Lower lobe of right lung (tissue), 2 donors: Measurements from ENCODE around the gene HLA-G. TPM values are rescaled to one million over a fixed set of nuclear protein-coding genes. Genes with fewer than 3 reads are reported as not detected.
A peak's percentile ranks its signal among the peaks of the same experiment; 100 is the strongest.

ENCODE experiments used
- ATAC-seq, 2 donors: fragments of 200-7000 bp; cut with Tn5 transposase; one replicate each; pipeline ENCODE4 v1.9.1; 2020 to 2022; ENCODE audit warnings: mild to moderate bottlenecking in 2 of 2, moderate library complexity in 2 of 2
- DNase-seq: peaks from one replicate; pipeline ENCODE4 v3.0.0-alpha.2; 2020
- H3K27ac ChIP-seq: fragments of 200-600 bp; one replicate; pipeline ENCODE4 v1.8.0; 2022
- H3K27me3 ChIP-seq: fragments of 200-600 bp; one replicate; pipeline ENCODE4 v1.8.0; 2022; ENCODE audit warnings: low read depth
- H3K36me3 ChIP-seq: fragments of 200-600 bp; one replicate; pipeline ENCODE4 v1.8.0; 2022; ENCODE audit warnings: mild to moderate bottlenecking
- H3K4me1 ChIP-seq: fragments of 200-600 bp; one replicate; pipeline ENCODE4 v1.8.0; 2022
- H3K4me3 ChIP-seq: fragments of 200-600 bp; one replicate; pipeline ENCODE4 v1.8.0; 2022; ENCODE audit warnings: mild to moderate bottlenecking
- H3K9me3 ChIP-seq: fragments of 200-600 bp; one replicate; pipeline ENCODE4 v1.8.0; 2022
- intact Hi-C: fragments of 100-400 bp; cut with DNase I; formaldehyde crosslinking; loops from one replicate; pipeline ENCODE4 v1.11.0; 2022
- total RNA-seq: library from RNA; stranded (reverse); fragmentation: NEBNext Ultra II Directional; extraction: Animal tissue kit (Norgen Biotek cat#: 25700); gene quantifications from one replicate; pipeline ENCODE4 v1.2.1, GENCODE V29; 2021
- TF ChIP-seq, protein P1 (sequence below): fragments of 200-600 bp; IDR thresholded peaks from one replicate; pipeline ENCODE4 v1.8.0; 2022; ENCODE audit warnings: antibody characterized with exemption, mild to moderate bottlenecking
- donor health status: DM: no; HTN: yes; CAD: no; lungs with severe emphysema.

HLA-G gene
- total RNA-seq, 1 donor from 2014 or later, result 1.8 TPM

DNA sequence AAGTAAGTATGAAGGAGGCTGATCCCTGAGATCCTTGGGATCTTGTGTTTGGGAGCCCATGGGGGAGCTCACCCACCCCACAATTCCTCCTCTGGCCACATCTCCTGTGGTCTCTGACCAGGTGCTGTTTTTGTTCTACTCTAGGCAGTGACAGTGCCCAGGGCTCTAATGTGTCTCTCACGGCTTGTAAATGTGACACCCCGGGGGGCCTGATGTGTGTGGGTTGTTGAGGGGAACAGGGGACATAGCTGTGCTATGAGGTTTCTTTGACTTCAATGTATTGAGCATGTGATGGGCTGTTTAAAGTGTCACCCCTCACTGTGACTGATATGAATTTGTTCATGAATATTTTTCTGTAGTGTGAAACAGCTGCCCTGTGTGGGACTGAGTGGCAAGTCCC is 2.8 kb downstream of the HLA-G start:
- TF ChIP-seq, protein P1, sequence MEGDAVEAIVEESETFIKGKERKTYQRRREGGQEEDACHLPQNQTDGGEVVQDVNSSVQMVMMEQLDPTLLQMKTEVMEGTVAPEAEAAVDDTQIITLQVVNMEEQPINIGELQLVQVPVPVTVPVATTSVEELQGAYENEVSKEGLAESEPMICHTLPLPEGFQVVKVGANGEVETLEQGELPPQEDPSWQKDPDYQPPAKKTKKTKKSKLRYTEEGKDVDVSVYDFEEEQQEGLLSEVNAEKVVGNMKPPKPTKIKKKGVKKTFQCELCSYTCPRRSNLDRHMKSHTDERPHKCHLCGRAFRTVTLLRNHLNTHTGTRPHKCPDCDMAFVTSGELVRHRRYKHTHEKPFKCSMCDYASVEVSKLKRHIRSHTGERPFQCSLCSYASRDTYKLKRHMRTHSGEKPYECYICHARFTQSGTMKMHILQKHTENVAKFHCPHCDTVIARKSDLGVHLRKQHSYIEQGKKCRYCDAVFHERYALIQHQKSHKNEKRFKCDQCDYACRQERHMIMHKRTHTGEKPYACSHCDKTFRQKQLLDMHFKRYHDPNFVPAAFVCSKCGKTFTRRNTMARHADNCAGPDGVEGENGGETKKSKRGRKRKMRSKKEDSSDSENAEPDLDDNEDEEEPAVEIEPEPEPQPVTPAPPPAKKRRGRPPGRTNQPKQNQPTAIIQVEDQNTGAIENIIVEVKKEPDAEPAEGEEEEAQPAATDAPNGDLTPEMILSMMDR, result no peak
- no peaks in the 10 kb centered on the region for H3K9me3 ChIP-seq
- peaks cover 63% of the 10 kb centered on the region for H3K27me3 ChIP-seq
- H3K4me1 ChIP-seq, result peaks cover 11% of the 10 kb centered on the region
- DNase-seq (no peak), ATAC-seq (no peak)
- H3K4me3 ChIP-seq, result no peak overlapping the region
- H3K36me3 ChIP-seq, result no peaks in the 10 kb centered on the region
- intact Hi-C loops, result no loop called here
- no peak overlapping the region for H3K27ac ChIP-seq

DNA sequence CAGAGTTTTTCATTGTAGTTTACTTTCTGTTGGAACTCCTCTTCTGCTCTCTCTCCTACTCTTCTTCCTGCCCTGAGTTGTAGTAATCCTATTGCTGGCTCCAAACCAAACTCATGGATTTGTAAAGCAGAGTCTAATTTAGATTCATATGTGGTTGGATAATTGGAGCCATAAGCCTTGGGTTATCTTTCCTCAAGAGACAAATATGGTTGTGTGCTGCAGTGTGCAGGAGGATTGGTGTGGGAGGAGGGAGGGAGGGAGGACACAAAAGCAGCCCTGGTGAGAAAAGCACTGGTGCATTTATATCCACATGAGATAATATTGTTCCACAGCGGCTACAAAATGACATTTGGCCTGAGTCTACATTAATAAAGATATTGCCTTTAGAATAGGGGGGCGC is 4.2 kb downstream of the HLA-G start:
- H3K4me1 ChIP-seq, result peaks cover 11% of the 10 kb centered on the region
- peaks cover 68% of the 10 kb centered on the region for H3K27me3 ChIP-seq
- H3K9me3 ChIP-seq, result no peaks in the 10 kb centered on the region
- intact Hi-C loops, result no loop called here
- H3K27ac ChIP-seq, result no peak overlapping the region
- DNase-seq, result no peak
- no peak overlapping the region for H3K4me3 ChIP-seq
- H3K36me3 ChIP-seq, result no peaks in the 10 kb centered on the region
- TF ChIP-seq, protein P1, result no peak
- ATAC-seq, result no peak

- DNase-seq, result no peak
- no peak overlapping the region for H3K27ac ChIP-seq
- peak; percentile 70 to 81 for ATAC-seq
- no peak overlapping the region for H3K4me3 ChIP-seq
- no peaks in the 10 kb centered on the region for H3K4me1 ChIP-seq
- intact Hi-C loops, result no loop called here
- H3K9me3 ChIP-seq, result no peaks in the 10 kb centered on the region
- peaks cover 51% of the 10 kb centered on the region for H3K27me3 ChIP-seq
- no peaks in the 10 kb centered on the region for H3K36me3 ChIP-seq
- TF ChIP-seq, protein P1, result peak; percentile 95
Measured at GRCh38 chr6:29834564-29835436, 7.2 kb downstream of the HLA-G start.

- H3K9me3 ChIP-seq, result peaks cover 6% of the 10 kb centered on the region
- ATAC-seq (no peak), DNase-seq (no peak)
- TF ChIP-seq, protein P1, result no peak
- intact Hi-C loops, result no loop called here
- H3K36me3 ChIP-seq, result no peaks in the 10 kb centered on the region
- H3K4me3 ChIP-seq, result no peak overlapping the region
- no peak overlapping the region for H3K27ac ChIP-seq
- H3K4me1 ChIP-seq, result no peaks in the 10 kb centered on the region
- H3K27me3 ChIP-seq, result peaks cover 25% of the 10 kb centered on the region
Measured at GRCh38 chr6:29839917-29840316, 12.3 kb downstream of the HLA-G start.

- H3K36me3 ChIP-seq, result no peaks in the 10 kb centered on the region
- TF ChIP-seq, protein P1, result no peak
- no peaks in the 10 kb centered on the region for H3K4me1 ChIP-seq
- no peak for DNase-seq
- H3K27ac ChIP-seq, result no peak overlapping the region
- intact Hi-C loops, result no loop called here
- peaks cover 6% of the 10 kb centered on the region for H3K9me3 ChIP-seq
- no peak for ATAC-seq
- H3K27me3 ChIP-seq, result peaks cover 17% of the 10 kb centered on the region
- H3K4me3 ChIP-seq, result no peak overlapping the region
Measured at GRCh38 chr6:29841030-29841429, 13.4 kb downstream of the HLA-G start.
